ENCODE results near the gene LRP11. TPM values are rescaled to one million over a fixed set of nuclear protein-coding genes. Genes with fewer than 3 reads are reported as not detected.

LRP11 gene
- total and polyA plus RNA-seq, 9 of the 15 experiments (the other 6 are each of a cell fraction or from before 2014, with no cell fraction given) = 0.51 to 3.5 (median 2.4) TPM

DNA sequence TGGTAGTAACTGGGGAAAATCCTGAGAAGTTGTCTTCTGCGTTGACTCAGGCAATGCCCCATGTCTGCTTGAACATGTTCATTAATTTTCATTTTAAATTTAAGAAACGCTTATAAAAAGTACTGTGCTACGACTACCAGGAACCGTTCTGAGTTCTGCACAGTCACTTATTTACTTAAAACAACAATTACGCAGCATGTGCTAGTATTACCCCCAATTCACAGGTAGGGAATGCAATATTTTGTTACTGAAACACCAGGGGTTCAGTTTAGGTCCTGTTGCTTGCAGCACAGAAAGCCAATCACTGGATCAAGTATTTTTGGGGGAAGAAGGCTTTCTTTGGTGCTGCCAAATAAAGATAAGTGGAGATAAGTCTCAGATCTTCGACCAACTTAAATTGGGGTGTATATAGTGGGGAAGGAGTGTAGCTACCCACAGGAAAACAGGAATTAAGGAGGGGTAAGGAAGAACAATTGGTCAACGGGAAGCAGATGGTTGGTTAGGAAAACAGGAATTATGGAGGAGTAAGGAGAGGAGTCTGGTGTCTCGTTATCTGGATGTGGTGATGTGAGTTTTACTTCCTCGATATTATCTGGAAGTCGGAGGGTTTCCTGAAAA, 5.2 kb upstream of the LRP11 start (continued):
- no peak for TF ChIP-seq STAT6 (CRISPR knock-in tag; IDR thresholded peaks at IDR 0.05)
- TF ChIP-seq RBM17 (IDR thresholded peaks at IDR 0.05; ENCODE audit: borderline replicate concordance, low read depth, low read length) = no peak
- TF ChIP-seq PHTF2 (CRISPR knock-in tag; IDR thresholded peaks at IDR 0.05) = no peak
- peak; percentile 63; the same call in 1 of the 2 replicates for TF ChIP-seq SMARCA4 (IDR thresholded peaks at IDR 0.05)
- TF ChIP-seq STAT5A (IDR thresholded peaks at IDR 0.05; ENCODE audit: borderline replicate concordance, low read length) = no peak
- TF ChIP-seq NFRKB (IDR thresholded peaks at IDR 0.05; ENCODE audit: low read depth) = no peak
- TF ChIP-seq MEIS2 (IDR thresholded peaks at IDR 0.05; ENCODE audit: partially characterized antibody) = no peak
- no peak for TF ChIP-seq ELK1 (CRISPR knock-in tag; IDR thresholded peaks at IDR 0.05)
- TF ChIP-seq BCL6 (CRISPR knock-in tag; IDR thresholded peaks at IDR 0.05) = no peak
- no peak for TF ChIP-seq THAP7 (CRISPR knock-in tag; IDR thresholded peaks at IDR 0.05)
- TF ChIP-seq ZNF24 (IDR thresholded peaks at IDR 0.05) = no peak
- no peak for TF ChIP-seq ZNF263 (CRISPR knock-in tag; IDR thresholded peaks at IDR 0.05; ENCODE audit: borderline replicate concordance)
- 0 out of 4 replicates have a peak, but pooled peaks of 1 of the 2 experiments have one; percentile 35 for TF ChIP-seq CSDE1 (IDR thresholded peaks at IDR 0.05)
- no peak for TF ChIP-seq KDM4B (IDR thresholded peaks at IDR 0.05; ENCODE audit: borderline replicate concordance in 2 of 2, low read depth in 1 of 2)
- no peak for TF ChIP-seq NCOA2 (IDR thresholded peaks at IDR 0.05; ENCODE audit: partially characterized antibody in 2 of 2)
- TF ChIP-seq MAFG (tag; conservative IDR thresholded peaks at IDR 0.05) = peak; percentile 41; the same call in 1 of the 2 replicates
- TF ChIP-seq KAT2B (IDR thresholded peaks at IDR 0.05; ENCODE audit: low read depth, low read length) = no peak
- no peak for TF ChIP-seq ZBTB1 (CRISPR knock-in tag; IDR thresholded peaks at IDR 0.05; ENCODE audit: borderline replicate concordance, low read depth)
- 0 out of 2 replicates have a peak, but pooled peaks have one; percentile 18 for TF ChIP-seq ZNF668 (CRISPR knock-in tag; IDR thresholded peaks at IDR 0.05)
- no peak for TF ChIP-seq SRSF7 (optimal IDR thresholded peaks at IDR 0.05; ENCODE audit: low read depth, low read length)
- TF ChIP-seq KLF16 (IDR thresholded peaks at IDR 0.05) = no peak
- no peak for TF ChIP-seq NELFE (IDR thresholded peaks at IDR 0.05; ENCODE audit: insufficient read depth, insufficient read length)
- TF ChIP-seq PYGO2 (tag; IDR thresholded peaks at IDR 0.05) = no peak
- TF ChIP-seq, protein P1, sequence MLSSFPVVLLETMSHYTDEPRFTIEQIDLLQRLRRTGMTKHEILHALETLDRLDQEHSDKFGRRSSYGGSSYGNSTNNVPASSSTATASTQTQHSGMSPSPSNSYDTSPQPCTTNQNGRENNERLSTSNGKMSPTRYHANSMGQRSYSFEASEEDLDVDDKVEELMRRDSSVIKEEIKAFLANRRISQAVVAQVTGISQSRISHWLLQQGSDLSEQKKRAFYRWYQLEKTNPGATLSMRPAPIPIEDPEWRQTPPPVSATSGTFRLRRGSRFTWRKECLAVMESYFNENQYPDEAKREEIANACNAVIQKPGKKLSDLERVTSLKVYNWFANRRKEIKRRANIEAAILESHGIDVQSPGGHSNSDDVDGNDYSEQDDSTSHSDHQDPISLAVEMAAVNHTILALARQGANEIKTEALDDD (IDR thresholded peaks at IDR 0.05) = no peak
- peak; percentile 77 for TF ChIP-seq NFE2 (IDR thresholded peaks at IDR 0.05; ENCODE audit: low read depth)
- TF ChIP-seq THRAP3 (IDR thresholded peaks at IDR 0.05; ENCODE audit: borderline replicate concordance) = no peak
- TF ChIP-seq MCM2 (IDR thresholded peaks at IDR 0.05; ENCODE audit: low read depth) = no peak
